GM23338 (cell line): ENCODE results near the gene ATP9B.

Experiments
- CREB1 ChIP-seq: fragments of 250-450 bp; sonication (Bioruptor Pico); IDR thresholded peaks from 2 replicates; pipeline ENCODE4 v1.5.0; 2020; ENCODE audit warnings: low read depth, mild to moderate bottlenecking, moderate library complexity
- CTCF ChIP-seq, 2 experiments: fragments of 200-600 bp in 1 of 2; sonication (generic) in 1 of 2; conservative IDR thresholded peaks; 2 replicates each; pipeline versions ENCODE4 v1.5.1 to v1.6.1; 2016 to 2017; ENCODE audit warnings: antibody characterized with exemption in 2 of 2, low read depth in 2 of 2, mild to moderate bottlenecking in 2 of 2, moderate library complexity in 1 of 2
- ETS1 ChIP-seq: IDR thresholded peaks from 2 replicates; pipeline ENCODE4 v1.6.1; 2016; ENCODE audit warnings: antibody characterized with exemption
- EZH2 ChIP-seq: fragments of 200-600 bp; sonication (generic); IDR thresholded peaks from one replicate; pipeline ENCODE4 v1.8.0; 2017; ENCODE audit warnings: antibody characterized with exemption, mild to moderate bottlenecking, low read depth; ENCODE audit not compliant: unreplicated experiment
- EZH2phosphoT487 ChIP-seq: fragments of 200-600 bp; sonication (generic); IDR thresholded peaks from one replicate; pipeline ENCODE4 v1.8.1; 2018; ENCODE audit warnings: antibody characterized with exemption; ENCODE audit not compliant: unreplicated experiment
- JUNB ChIP-seq: IDR thresholded peaks from one replicate; pipeline ENCODE4 v1.6.1; 2016; ENCODE audit warnings: antibody characterized with exemption; ENCODE audit not compliant: unreplicated experiment
- NANOG ChIP-seq: IDR thresholded peaks from 2 replicates; pipeline ENCODE4 v1.6.1; 2016; ENCODE audit warnings: antibody characterized with exemption, borderline replicate concordance
- POLR2AphosphoS5 ChIP-seq: IDR thresholded peaks from 2 replicates; pipeline ENCODE4 v1.6.1; 2016; ENCODE audit warnings: antibody characterized with exemption, low read depth
- REST ChIP-seq: IDR thresholded peaks from one replicate; pipeline ENCODE4 v1.6.1; 2018; ENCODE audit warnings: antibody characterized with exemption; ENCODE audit not compliant: unreplicated experiment
- STAT1 ChIP-seq: IDR thresholded peaks from one replicate; pipeline ENCODE4 v1.6.1; 2016; ENCODE audit warnings: antibody characterized with exemption; ENCODE audit not compliant: unreplicated experiment
- ZNF331 ChIP-seq: fragments of 250-450 bp; sonication (Bioruptor Pico); IDR thresholded peaks from 2 replicates; pipeline ENCODE4 v1.5.0; 2020; ENCODE audit warnings: low read depth, mild to moderate bottlenecking, moderate library complexity
- ZNF462 ChIP-seq: fragments of 250-450 bp; sonication (Bioruptor Pico); IDR thresholded peaks from 2 replicates; pipeline ENCODE4 v1.5.0; 2020; ENCODE audit warnings: mild to moderate bottlenecking, moderate library complexity

GRCh38 chr18:79139206-79139605 lies 70.0 kb downstream of the ATP9B start:
- TF ChIP-seq POLR2AphosphoS5, result no peak
- TF ChIP-seq CTCF (conservative IDR thresholded peaks at IDR 0.05; ENCODE audit: low read depth in 2 of 2), result no peak
- TF ChIP-seq EZH2phosphoT487, result no peak
- no peak for TF ChIP-seq REST
- no peak for TF ChIP-seq JUNB
- TF ChIP-seq STAT1, result no peak
- TF ChIP-seq CREB1 (CRISPR knock-in tag), result no peak
- TF ChIP-seq EZH2, result no peak
- TF ChIP-seq ZNF462 (CRISPR knock-in tag), result no peak
- TF ChIP-seq ETS1, result no peak
- no peak for TF ChIP-seq NANOG
- TF ChIP-seq ZNF331, result no peak
